ENCODE measurements around the gene CLASP1.

CLASP1 gene

GRCh38 chr2:121501554-121501953, 147.7 kb downstream of the CLASP1 start:
- POLR2A ChIA-PET = interaction anchor here (1.0 kb wide), 1 partner anchor 29 kb away, joined by 3 read pairs; the partner anchor contains the start of gene RNU4ATAC
- CTCF ChIA-PET = interaction anchor here (1.3 to 1.6 kb wide), 2 partner anchors 24 to 99 kb away, joined by 4 to 6 read pairs; no protein-coding TSS in a partner anchor
- no peak for TF ChIP-seq CTCF (IDR thresholded peaks at IDR 0.05; ENCODE audit: insufficient read depth, low read length, missing control alignments)
- no peak overlapping the region for H3K4me3 ChIP-seq (ENCODE audit: low read depth, low read length)
- no peak for DNase-seq (ENCODE audit: low read depth, low spot score)

DNA sequence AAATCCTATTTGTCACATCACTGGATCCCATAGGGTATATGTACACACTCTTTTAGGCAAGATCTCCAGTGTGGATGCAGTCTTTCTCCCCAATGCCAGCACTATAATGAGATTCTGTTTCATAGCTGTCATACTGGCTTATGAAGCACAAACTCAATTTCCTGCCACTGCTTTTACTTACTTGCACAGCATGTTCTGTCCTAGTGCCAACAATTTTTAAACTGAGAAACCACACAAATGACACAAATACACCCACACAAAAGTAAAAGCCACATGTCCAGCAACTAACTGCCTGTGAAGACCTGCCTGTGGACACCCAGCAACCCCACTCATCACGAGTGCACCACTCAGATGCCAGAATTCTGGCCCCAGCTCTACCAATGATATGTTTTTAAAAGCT, 148.2 kb downstream of the CLASP1 start:
- peak; percentile 55 for DNase-seq (ENCODE audit: low read depth, low spot score)
- H3K4me3 ChIP-seq (ENCODE audit: low read depth, low read length) = no peak overlapping the region
- POLR2A ChIA-PET = no interaction called here
- TF ChIP-seq CTCF (IDR thresholded peaks at IDR 0.05; ENCODE audit: insufficient read depth, low read length, missing control alignments) = no peak
- CTCF ChIA-PET = interaction anchor here (1.3 kb wide), 1 partner anchor 99 kb away, joined by 6 read pairs; no protein-coding TSS in a partner anchor

GRCh38 chr2:121498731-121499130, 150.5 kb downstream of the CLASP1 start:
- CTCF ChIA-PET = no interaction called here
- no peak for TF ChIP-seq CTCF (IDR thresholded peaks at IDR 0.05; ENCODE audit: insufficient read depth, low read length, missing control alignments)
- no peak for DNase-seq (ENCODE audit: low read depth, low spot score)
- POLR2A ChIA-PET = no interaction called here
- H3K4me3 ChIP-seq (ENCODE audit: low read depth, low read length) = no peak overlapping the region

- ChIA-PET CTCF (no interaction called here), POLR2A (no interaction called here)
- no peak for DNase-seq (ENCODE audit: low read depth, low spot score)
- H3K4me3 ChIP-seq (ENCODE audit: low read depth, low read length) = no peak overlapping the region
- no peak for TF ChIP-seq CTCF (IDR thresholded peaks at IDR 0.05; ENCODE audit: insufficient read depth, low read length, missing control alignments)
Observed at GRCh38 chr2:121492409-121492808, 156.9 kb downstream of the CLASP1 start.

GRCh38 chr2:121491518-121491917, 157.7 kb downstream of the CLASP1 start:
- TF ChIP-seq CTCF (IDR thresholded peaks at IDR 0.05; ENCODE audit: insufficient read depth, low read length, missing control alignments) = no peak
- no peak for DNase-seq (ENCODE audit: low read depth, low spot score)
- ChIA-PET CTCF (no interaction called here), POLR2A (no interaction called here)
- H3K4me3 ChIP-seq (ENCODE audit: low read depth, low read length) = no peak overlapping the region

DNA sequence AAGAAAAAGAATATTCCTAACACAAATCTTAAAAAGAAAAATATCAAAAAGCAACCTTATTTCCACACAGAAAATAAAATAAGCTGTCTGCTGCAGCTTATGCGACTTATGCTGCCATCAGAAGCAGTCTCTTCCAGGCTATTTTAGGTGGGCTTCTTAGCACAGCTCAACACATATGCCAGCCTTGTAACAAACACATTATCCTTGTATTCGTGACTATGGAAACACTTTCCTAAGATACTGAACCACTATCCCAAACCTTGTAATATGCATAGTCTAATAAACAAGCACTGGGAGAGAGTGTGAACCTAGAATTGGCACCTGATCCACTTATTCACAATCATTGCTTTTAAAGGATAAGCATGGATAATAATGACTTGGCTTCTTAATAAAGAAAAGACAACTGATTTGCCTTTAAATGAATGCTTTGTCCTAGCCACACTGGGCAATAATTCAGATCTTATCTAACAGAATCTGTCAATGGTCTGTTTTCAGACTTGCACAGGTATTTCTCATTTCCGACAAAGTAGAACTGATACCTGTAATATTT, 158.6 kb downstream of the CLASP1 start:
- no peak for DNase-seq (ENCODE audit: low read depth, low spot score)
- ChIA-PET POLR2A (no interaction called here), CTCF (interaction anchor here (1.3 kb wide), 1 partner anchor 11 kb away, joined by 3 read pairs; no protein-coding TSS in a partner anchor)
- TF ChIP-seq CTCF (IDR thresholded peaks at IDR 0.05; ENCODE audit: insufficient read depth, low read length, missing control alignments) = no peak
- no peak overlapping the region for H3K4me3 ChIP-seq (ENCODE audit: low read depth, low read length)
